GM21360 (cell line): ENCODE measurements around the gene CHD2.

Source experiments
- ATAC-seq: cut with Tn5 transposase; IDR thresholded peaks from one replicate; pipeline ENCODE4 v1.9.1; 2021; ENCODE audit warnings: mild to moderate bottlenecking, moderate library complexity; ENCODE audit not compliant: unreplicated experiment

The CHD2 gene

DNA sequence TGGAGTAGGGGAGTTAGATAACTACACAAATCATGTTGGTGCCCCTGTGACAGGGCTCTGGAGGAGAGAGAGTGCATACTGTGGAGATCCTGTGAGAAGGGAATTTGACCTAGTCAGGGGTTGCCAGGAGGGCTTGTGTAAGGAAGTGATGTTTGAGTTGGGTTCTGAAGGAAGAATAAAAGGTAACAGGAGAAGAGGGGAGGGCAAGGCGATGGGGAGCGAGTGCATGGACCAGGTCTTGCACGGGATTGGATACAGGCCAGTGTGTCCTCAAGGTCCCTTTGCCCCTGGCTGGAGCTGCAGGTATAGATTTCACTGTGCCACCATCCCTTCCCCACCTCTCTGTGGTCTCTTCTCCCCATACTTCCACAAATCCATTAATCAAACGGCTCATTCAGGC, 105.0 kb downstream of the CHD2 start:
- no peak for ATAC-seq

GRCh38 chr15:93007994-93008393, 107.9 kb downstream of the CHD2 start:
- no peak for ATAC-seq

DNA sequence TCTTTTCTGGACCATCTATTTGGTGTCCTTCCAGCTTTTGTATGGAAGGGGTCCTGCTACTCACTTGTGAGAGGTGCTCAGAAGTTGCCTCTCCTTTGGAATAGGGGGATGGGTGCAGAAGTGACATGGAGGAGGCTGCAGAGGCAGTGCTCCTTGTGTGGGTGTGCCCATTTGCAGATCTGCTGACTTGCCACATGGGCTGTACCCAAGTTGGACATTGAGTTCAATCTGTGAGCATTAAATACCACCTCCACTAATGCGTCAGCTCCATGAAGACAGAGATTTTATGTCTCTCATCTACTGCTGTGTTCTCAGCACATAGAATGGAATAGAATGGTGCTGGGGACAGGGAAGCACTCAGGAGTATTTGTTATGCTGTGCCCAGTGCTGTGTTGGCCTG, 112.7 kb downstream of the CHD2 start:
- no peak for ATAC-seq

DNA sequence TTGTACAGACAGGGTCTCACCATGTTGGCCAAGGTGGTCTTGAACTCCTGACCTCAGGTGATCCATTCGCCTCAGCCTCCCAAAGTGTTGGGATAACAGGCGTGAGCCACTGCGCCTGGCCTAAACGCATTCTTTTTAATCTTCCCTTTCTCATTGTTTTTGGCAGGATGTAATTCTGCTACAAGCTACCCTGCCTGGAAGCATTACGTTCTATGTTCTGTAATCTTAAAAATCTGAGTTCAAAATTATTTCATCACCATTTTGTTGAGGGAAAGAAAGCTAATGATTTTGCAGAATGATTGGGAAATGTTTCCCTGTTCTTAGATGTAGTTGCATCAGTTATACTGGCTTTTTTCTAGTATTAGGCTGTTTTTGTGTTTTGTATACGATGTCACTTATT, 117.4 kb downstream of the CHD2 start:
- ATAC-seq = no peak

- no peak for ATAC-seq
Measured at GRCh38 chr15:93018574-93018973, 118.5 kb downstream of the CHD2 start.

GRCh38 chr15:93019090-93019489, 119.0 kb downstream of the CHD2 start:
- ATAC-seq = no peak

GRCh38 chr15:93019971-93020370, 119.8 kb downstream of the CHD2 start:
- ATAC-seq = no peak

DNA sequence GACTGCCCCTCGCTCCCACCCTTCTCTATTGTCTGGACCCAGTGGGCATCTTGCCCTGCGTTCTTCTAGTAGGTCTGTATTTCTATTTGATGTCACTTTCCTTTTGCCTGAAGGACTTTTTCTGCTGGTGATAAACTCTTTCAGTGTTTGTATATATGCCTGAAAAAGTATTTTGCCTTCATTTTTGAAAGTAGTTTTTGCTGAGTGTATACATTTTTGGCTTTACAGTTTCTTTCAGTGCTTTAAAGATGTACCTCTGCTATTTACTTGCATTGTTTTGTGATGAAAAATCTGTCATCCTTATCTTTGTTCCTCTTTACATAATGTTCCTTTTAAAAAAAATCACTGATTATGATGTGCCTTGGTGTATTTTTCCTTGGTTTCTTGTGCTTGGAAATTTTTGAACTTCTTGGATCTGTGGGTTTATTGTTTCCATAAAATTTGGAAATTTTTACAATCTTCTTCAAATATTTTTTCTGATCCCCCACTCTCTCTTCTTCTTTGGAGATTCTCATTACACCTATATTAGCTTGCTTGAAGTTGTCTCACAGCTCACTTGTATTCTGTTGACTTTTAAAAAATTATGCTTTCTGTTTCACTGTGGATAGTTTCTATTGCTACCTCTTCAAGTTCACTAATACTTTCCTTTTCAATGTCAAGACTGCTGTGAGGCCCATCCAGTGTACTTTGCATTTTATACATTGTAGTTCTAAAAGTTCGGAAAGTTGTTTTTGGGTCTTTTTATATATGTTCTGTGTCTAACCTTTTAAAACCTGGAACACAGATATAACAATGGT, 121.0 kb downstream of the CHD2 start:
- peak; percentile 47 for ATAC-seq

- ATAC-seq = no peak
Measured at GRCh38 chr15:93024293-93024692, 124.2 kb downstream of the CHD2 start.

DNA sequence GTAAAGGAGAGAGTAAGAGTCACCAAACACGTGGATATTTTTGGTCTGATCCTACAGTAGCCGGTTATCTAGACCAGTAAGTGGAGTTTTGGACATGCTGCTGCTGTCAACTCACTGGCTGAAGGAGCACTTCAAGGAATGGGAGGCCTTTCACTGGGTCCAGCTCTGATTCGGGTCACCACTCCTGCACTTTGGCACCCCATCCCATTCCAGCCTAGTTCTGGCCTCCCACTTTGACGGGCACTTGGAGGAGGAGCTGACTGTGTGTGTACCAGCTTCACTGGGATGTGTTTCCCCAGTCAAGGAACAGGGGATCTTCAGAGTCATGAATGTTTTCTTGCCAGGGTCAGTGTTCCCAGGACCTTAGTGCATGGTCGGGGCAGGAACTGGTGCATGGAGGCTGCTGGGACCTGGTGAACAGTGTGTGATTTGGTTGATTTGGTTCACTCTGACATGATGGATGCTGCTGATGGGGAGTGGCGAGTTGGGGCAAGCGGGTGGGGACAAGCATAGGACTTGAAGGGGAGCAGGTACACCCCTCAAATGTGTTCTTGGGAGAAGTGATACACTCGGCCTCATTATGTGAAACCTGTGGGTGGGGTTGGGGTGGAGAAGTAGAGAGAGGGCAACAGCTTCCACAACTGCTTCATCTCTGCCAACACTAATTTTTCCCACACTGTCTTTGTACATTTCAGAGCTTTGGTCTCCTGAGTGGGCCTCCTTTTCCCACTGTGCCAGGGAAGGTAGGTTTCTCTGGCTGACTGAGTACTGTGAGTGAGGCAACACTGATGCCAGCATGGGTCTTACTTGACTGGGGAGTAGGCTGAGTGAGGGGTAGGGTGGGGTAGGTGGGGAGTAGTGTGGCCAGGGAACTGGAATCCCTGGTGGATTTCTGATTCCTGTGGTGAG, 124.8 kb downstream of the CHD2 start:
- ATAC-seq = no peak

DNA sequence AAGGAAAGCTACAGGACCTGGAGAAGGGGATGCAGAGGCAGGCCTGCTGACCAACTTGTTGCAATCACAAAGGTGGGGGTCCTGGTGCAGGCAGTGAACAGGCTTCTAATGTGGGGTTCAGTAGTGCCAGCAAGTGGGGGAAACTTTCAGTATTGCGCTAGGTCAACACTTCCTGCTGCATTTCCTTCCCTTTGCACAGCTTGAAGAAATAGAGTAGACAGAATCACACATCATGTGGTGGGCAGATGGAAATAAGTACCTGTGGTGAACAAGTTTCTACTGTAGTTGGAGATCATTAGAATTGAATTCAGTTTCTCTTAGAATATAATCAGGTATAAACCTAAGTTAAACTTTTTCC, 125.5 kb downstream of the CHD2 start:
- no peak for ATAC-seq

DNA sequence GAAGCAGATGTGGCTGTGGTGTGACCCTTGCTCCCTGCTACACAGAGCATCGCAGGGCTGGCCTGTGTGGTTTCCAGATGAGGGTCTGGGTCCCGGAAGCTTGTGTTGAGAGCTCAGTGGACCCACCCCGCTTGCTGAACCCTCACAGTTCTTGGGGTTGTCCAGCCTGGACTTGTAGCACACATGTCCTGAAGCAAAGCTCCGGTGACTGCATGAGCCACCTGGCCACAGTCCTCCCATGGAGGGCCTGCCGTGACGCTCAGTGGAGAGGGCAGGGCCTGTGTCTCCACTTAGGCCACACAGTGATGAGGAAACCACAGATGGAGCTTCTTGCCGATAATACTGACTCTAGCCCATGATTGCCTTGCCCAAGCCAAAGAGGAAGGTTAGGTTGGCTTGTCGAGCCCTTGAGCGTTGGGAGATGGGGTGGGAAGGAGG, 126.3 kb downstream of the CHD2 start:
- ATAC-seq = no peak

GRCh38 chr15:93027413-93027812, 127.3 kb downstream of the CHD2 start:
- no peak for ATAC-seq

DNA sequence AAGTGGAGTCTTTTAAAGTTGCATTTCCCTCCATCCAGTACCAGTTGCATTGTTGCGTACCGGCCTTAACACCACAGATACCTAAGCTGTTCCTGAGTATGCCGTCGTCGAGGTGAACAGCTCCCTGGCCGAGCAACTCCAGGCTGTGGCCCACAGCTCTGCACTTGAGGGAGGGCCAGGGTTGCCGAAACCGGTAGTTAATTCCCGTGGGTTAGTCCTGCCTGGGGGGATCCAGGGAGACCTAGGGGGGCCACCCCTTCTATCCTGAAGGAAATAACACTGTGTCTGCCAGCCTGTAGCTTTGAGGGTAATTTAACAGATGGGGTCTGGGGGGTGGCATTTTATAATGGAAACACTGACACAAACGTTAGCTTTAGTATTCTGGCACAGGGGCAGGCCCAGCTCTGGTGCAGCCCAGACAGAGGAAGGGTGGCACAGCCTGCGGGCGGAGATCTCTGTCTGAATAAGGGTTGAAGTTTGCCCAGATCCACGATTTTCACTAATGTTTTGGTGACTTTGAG, 128.0 kb downstream of the CHD2 start:
- ATAC-seq = no peak

- ATAC-seq = no peak
Measured at GRCh38 chr15:93028632-93029213, 128.6 kb downstream of the CHD2 start.

GRCh38 chr15:93029214-93029835, 129.2 kb downstream of the CHD2 start:
- ATAC-seq = no peak

- no peak for ATAC-seq
Measured at GRCh38 chr15:93029836-93030429, 129.8 kb downstream of the CHD2 start.

DNA sequence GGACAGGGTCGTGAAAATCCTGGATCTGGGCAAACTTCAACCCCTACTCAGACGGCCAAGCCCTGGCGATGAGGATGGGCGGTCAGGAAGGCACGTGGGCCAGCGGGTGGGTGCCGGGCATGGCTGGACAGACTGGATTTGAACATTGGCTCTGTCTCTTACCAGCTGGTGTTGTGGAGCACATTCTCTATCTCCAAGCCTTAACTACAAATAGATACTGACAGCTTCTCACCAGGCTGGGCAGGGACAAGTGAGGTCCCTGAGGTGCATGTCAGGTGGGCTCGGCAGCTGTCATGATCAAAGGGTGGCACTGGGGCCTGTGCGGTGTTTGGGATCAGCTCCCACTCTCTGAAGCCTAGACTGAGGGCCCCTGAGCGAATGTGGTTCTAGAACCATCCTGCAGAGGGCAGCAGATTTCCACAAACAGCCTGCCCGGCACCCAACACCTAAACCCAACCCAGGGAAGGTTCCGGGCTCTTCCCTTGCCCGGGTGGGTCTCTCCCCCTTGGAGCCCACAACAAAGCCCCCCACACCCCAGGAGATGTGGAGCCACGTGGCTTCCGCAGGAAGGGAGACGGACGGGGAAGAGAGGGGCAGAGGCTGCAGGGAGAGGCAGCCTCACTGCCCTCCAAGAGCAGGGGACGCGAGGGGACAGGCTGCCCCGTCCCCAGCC, 130.4 kb downstream of the CHD2 start:
- peak; percentile 77 for ATAC-seq

DNA sequence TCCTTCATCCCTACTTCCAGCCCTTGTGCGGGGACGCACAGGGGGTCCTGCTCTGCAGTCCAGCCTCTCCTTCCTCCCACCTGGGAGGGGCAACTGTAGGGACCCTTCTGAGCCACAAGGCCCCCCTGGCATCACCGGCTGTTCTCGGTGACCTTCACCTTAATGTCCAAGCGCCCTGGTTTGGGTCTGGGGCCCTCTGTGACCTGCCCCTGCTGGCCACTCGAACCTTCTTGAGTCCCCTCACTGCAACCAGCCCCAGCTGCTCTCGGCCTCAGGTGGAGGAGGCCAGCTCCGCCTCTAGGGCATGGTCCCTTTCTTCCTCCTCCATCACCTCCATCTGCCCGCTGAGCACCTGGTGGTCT, 131.0 kb downstream of the CHD2 start:
- ATAC-seq = no peak
